ENCODE results near the gene IGF2R.
"Not testable (repeated sequence)": the region's sequence is repeated elsewhere in the genome, so short reads cannot be mapped to it uniquely, and the experiment has no call there.

The IGF2R gene

GRCh38 chr6:159968295-159969203 lies at the start of gene IGF2R:
Gene IGF2R (plus strand): TSS chr6:159969082. CDS start chr6:159969247, 165 bp downstream.
- peak within 1 kb of the TSS; percentile 99 for H3K4me3 ChIP-seq
- H3K27ac ChIP-seq, result peak within 1 kb of the TSS; percentile 94
- no peaks in the 10 kb centered on the region for H3K9me3 ChIP-seq
- H3K4me1 ChIP-seq, result peaks cover 42% of the 10 kb centered on the region
- no peaks in the 10 kb centered on the region for H3K27me3 ChIP-seq
- no peak for TF ChIP-seq Cebpa-rat (IDR thresholded peaks at IDR 0.05)
- peak within 1 kb of the TSS; percentile 76 for H3K4me2 ChIP-seq
- peaks cover 43% of the 10 kb centered on the region for H4K20me1 ChIP-seq
- peak within 1 kb of the TSS; percentile 97 for H3K9ac ChIP-seq
- no peaks in the 10 kb centered on the region for H3K36me3 ChIP-seq

GRCh38 chr6:159919800-159920199 lies 49.1 kb upstream of the IGF2R start:
- no peak overlapping the region for H3K4me2 ChIP-seq
- TF ChIP-seq Cebpa-rat (IDR thresholded peaks at IDR 0.05), result no peak
- no peak overlapping the region for H3K9ac ChIP-seq
- H3K27ac ChIP-seq, result no peak overlapping the region
- H3K36me3 ChIP-seq, result no peaks in the 10 kb centered on the region
- peaks cover 11% of the 10 kb centered on the region for H3K9me3 ChIP-seq
- no peak overlapping the region for H3K4me3 ChIP-seq
- no peaks in the 10 kb centered on the region for H3K4me1 ChIP-seq
- no peaks in the 10 kb centered on the region for H3K27me3 ChIP-seq
- H4K20me1 ChIP-seq, result no peaks in the 10 kb centered on the region

- H3K4me3 ChIP-seq, H3K27me3 ChIP-seq, H3K36me3 ChIP-seq, H3K27ac ChIP-seq, H3K4me1 ChIP-seq, H3K9ac ChIP-seq, H3K4me2 ChIP-seq, H4K20me1 ChIP-seq: not testable (repeated sequence)
- peaks cover 11% of the 10 kb centered on the region for H3K9me3 ChIP-seq
Measured at GRCh38 chr6:159924150-159924549, 44.7 kb upstream of the IGF2R start.

- TF ChIP-seq Cebpa-rat (IDR thresholded peaks at IDR 0.05), result no peak
- Histone ChIP-seq H3K4me2 (no peak overlapping the region), H3K27me3 (no peaks in the 10 kb centered on the region), H3K27ac (no peak overlapping the region), H3K4me1 (peaks cover 6% of the 10 kb centered on the region; the same call in 1 of the 2 replicates), H3K36me3 (no peaks in the 10 kb centered on the region), H3K9ac (no peak overlapping the region), H3K9me3 (peaks cover 11% of the 10 kb centered on the region), H3K4me3 (no peak overlapping the region), H4K20me1 (no peaks in the 10 kb centered on the region)
Measured at GRCh38 chr6:159926542-159927203, 42.2 kb upstream of the IGF2R start.

GRCh38 chr6:159929819-159930218 lies 39.1 kb upstream of the IGF2R start:
- H3K27ac ChIP-seq, result no peak overlapping the region
- no peaks in the 10 kb centered on the region for H4K20me1 ChIP-seq
- no peak overlapping the region for H3K9ac ChIP-seq
- no peak overlapping the region for H3K4me2 ChIP-seq
- H3K27me3 ChIP-seq, result no peaks in the 10 kb centered on the region
- H3K4me1 ChIP-seq, result peaks cover 6% of the 10 kb centered on the region; the same call in 1 of the 2 replicates
- TF ChIP-seq Cebpa-rat (IDR thresholded peaks at IDR 0.05), result no peak
- no peaks in the 10 kb centered on the region for H3K36me3 ChIP-seq
- no peak overlapping the region for H3K4me3 ChIP-seq
- H3K9me3 ChIP-seq, result no peaks in the 10 kb centered on the region

- Histone ChIP-seq H3K9ac (no peak overlapping the region), H4K20me1 (no peaks in the 10 kb centered on the region), H3K27ac (no peak overlapping the region), H3K4me1 (peaks cover 6% of the 10 kb centered on the region; the same call in 1 of the 2 replicates), H3K27me3 (no peaks in the 10 kb centered on the region), H3K4me3 (no peak overlapping the region), H3K9me3 (no peaks in the 10 kb centered on the region), H3K4me2 (no peak overlapping the region), H3K36me3 (no peaks in the 10 kb centered on the region)
- TF ChIP-seq Cebpa-rat (IDR thresholded peaks at IDR 0.05), result no peak
Measured at GRCh38 chr6:159931112-159931511, 37.8 kb upstream of the IGF2R start.

- H3K27me3 ChIP-seq, result no peaks in the 10 kb centered on the region
- no peaks in the 10 kb centered on the region for H3K9me3 ChIP-seq
- H4K20me1 ChIP-seq, result no peaks in the 10 kb centered on the region
- no peak overlapping the region for H3K27ac ChIP-seq
- no peak for TF ChIP-seq Cebpa-rat (IDR thresholded peaks at IDR 0.05)
- H3K4me2 ChIP-seq, result no peak overlapping the region
- H3K4me3 ChIP-seq, result no peak overlapping the region
- H3K4me1 ChIP-seq, result peaks cover 6% of the 10 kb centered on the region; the same call in 1 of the 2 replicates
- H3K9ac ChIP-seq, result no peak overlapping the region
- no peaks in the 10 kb centered on the region for H3K36me3 ChIP-seq
Measured at GRCh38 chr6:159931846-159932245, 37.0 kb upstream of the IGF2R start.

- H3K27ac ChIP-seq, result no peak overlapping the region
- TF ChIP-seq Cebpa-rat (IDR thresholded peaks at IDR 0.05), result no peak
- no peaks in the 10 kb centered on the region for H3K36me3 ChIP-seq
- no peak overlapping the region for H3K9ac ChIP-seq
- no peaks in the 10 kb centered on the region for H3K9me3 ChIP-seq
- H3K4me2 ChIP-seq, result no peak overlapping the region
- no peaks in the 10 kb centered on the region for H3K27me3 ChIP-seq
- no peak overlapping the region for H3K4me3 ChIP-seq
- H4K20me1 ChIP-seq, result no peaks in the 10 kb centered on the region
- peaks cover 6% of the 10 kb centered on the region; the same call in 1 of the 2 replicates for H3K4me1 ChIP-seq
Measured at GRCh38 chr6:159933077-159933476, 35.8 kb upstream of the IGF2R start.

- Histone ChIP-seq H3K4me3 (no peak overlapping the region), H3K27me3 (no peaks in the 10 kb centered on the region), H3K9me3 (no peaks in the 10 kb centered on the region), H3K9ac (no peak overlapping the region), H3K27ac (no peak overlapping the region), H3K4me2 (no peak overlapping the region), H3K4me1 (peaks cover 6% of the 10 kb centered on the region; the same call in 1 of the 2 replicates), H4K20me1 (no peaks in the 10 kb centered on the region), H3K36me3 (no peaks in the 10 kb centered on the region)
- no peak for TF ChIP-seq Cebpa-rat (IDR thresholded peaks at IDR 0.05)
Measured at GRCh38 chr6:159934181-159934580, 34.7 kb upstream of the IGF2R start.

GRCh38 chr6:159935065-159935464 lies 33.8 kb upstream of the IGF2R start:
- TF ChIP-seq Cebpa-rat (IDR thresholded peaks at IDR 0.05), result no peak
- Histone ChIP-seq H3K36me3 (no peaks in the 10 kb centered on the region), H3K27me3 (no peaks in the 10 kb centered on the region), H3K4me3 (no peak overlapping the region), H3K9me3 (no peaks in the 10 kb centered on the region), H3K4me2 (no peak overlapping the region), H3K27ac (no peak overlapping the region), H4K20me1 (no peaks in the 10 kb centered on the region), H3K9ac (no peak overlapping the region), H3K4me1 (peaks cover under 1% of the 10 kb centered on the region; the same call in 1 of the 2 replicates)

Data from BLaER1 (cell line).